ENCODE measurements around the gene RASD2.
"Not testable (repeated sequence)": the region's sequence is repeated elsewhere in the genome, so short reads cannot be mapped to it uniquely, and the experiment has no call there.

The RASD2 gene

DNA sequence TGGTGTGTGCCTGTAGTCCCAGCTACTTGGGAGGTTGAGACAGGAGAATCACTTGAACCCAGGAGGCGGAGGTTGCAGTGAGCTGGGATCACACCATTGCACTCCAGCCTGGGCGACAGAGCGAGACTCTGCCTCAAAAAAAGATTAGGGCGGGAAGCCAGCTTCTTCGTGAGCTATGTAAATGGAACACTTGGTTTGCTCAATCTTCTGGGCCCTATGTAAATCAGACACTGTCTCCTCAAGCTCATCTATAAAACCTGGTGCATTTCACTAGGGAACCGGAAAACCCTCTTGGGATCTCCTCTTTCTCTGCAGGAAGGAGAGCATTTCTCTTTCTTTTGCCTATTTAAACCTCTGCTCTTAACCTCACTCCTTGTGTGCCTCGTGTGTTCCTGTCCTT is 32.8 kb upstream of the RASD2 start:
- H3K4me2 ChIP-seq (ENCODE audit: low read length); H3K9me3 ChIP-seq (replicated peaks; ENCODE audit: low read length); H3K4me3 ChIP-seq (ENCODE audit: low read length); H3K4me1 ChIP-seq (ENCODE audit: control insufficient read depth, insufficient read depth, low read length); H3K36me3 ChIP-seq (ENCODE audit: insufficient read depth, low read length); H3K9ac ChIP-seq (ENCODE audit: low read depth, low read length): not testable (repeated sequence)
- peaks cover 51% of the 10 kb centered on the region for H3K27me3 ChIP-seq (ENCODE audit: control insufficient read depth, insufficient read depth, low read length)

DNA sequence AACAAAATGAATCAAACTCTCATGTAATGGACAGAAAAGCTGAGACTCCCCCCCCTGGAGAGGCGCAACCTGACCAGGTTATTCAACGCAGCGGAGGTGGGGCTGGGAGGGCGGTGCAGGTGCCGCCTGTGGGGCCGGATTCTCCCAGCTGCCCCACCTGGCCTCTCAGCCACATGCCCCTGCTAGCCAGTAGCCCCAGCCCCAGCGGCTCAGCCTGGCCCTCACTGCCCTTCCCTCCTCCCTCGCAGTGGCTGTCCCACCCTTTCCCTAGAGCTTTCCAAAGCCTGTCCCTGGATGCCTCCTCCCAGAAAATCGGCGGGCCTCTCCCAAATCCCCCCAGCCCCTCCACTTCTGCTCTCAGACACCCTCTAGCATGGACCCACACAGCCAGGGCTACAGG is 31.2 kb upstream of the RASD2 start:
- peaks cover 5% of the 10 kb centered on the region for H3K4me1 ChIP-seq (ENCODE audit: control insufficient read depth, insufficient read depth, low read length)
- H3K36me3 ChIP-seq (ENCODE audit: insufficient read depth, low read length), result no peaks in the 10 kb centered on the region
- H3K9ac ChIP-seq (ENCODE audit: low read depth, low read length), result no peak overlapping the region

DNA sequence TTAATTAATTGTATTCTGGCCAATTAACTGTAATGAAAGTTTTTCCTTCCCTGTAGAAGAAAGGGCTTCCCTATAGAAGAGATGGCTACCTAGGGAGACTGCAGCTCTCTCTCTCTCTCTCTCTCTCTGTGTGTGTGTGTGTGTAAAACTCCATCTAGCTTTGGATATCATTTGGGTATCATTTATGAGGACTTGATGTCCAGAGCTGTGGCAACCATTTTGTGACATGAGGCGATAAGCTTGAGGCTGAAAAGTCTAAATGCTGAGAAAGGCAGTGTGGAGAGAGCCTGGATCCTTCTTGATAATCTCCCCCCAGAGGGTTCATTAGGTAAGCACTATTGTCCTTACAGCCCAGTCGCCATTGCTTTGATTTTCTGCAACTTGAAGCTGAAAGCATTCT is 30.7 kb upstream of the RASD2 start:
- Histone ChIP-seq H3K27me3 (ENCODE audit: control insufficient read depth, insufficient read depth, low read length) (peaks cover 45% of the 10 kb centered on the region), H3K4me1 (ENCODE audit: control insufficient read depth, insufficient read depth, low read length) (peaks cover 5% of the 10 kb centered on the region), H3K36me3 (ENCODE audit: insufficient read depth, low read length) (no peaks in the 10 kb centered on the region), H3K4me3 (ENCODE audit: low read length) (no peak overlapping the region), H3K9ac (ENCODE audit: low read depth, low read length) (no peak overlapping the region), H3K4me2 (ENCODE audit: low read length) (no peak overlapping the region), H3K9me3 (replicated peaks; ENCODE audit: low read length) (no peaks in the 10 kb centered on the region)

More for the DNA sequence above, 31.2 kb upstream of the RASD2 start:
- H3K9me3 ChIP-seq (replicated peaks; ENCODE audit: low read length), result no peaks in the 10 kb centered on the region
- H3K4me3 ChIP-seq (ENCODE audit: low read length), result no peak overlapping the region
- H3K4me2 ChIP-seq (ENCODE audit: low read length), result no peak overlapping the region
- peaks cover 49% of the 10 kb centered on the region for H3K27me3 ChIP-seq (ENCODE audit: control insufficient read depth, insufficient read depth, low read length)

DNA sequence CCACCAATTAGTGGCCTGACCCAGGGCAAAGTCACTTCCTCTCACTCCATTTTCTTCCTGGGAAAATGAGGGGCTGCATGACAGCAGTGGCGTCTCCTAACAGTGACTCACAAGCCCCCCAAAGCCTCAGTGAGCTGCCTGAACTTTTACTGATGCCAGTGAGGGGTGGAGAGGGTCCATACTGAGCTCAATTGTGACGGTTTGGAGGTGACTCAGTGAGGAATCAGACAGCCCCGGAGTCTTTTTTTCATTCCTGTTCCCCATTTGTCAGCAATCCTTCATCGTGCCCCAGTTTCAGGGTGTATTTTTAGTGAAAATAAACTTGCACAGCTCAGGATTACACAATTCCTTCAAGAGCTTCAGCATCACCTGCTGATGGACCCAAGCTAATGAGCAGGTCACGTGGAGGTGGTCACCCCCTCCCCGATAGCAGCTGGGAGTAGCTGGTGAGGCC is 30.1 kb upstream of the RASD2 start:
- Histone ChIP-seq H3K4me1 (ENCODE audit: control insufficient read depth, insufficient read depth, low read length) (peaks cover 5% of the 10 kb centered on the region), H3K4me2 (ENCODE audit: low read length) (no peak overlapping the region), H3K4me3 (ENCODE audit: low read length) (no peak overlapping the region), H3K9ac (ENCODE audit: low read depth, low read length) (no peak overlapping the region), H3K36me3 (ENCODE audit: insufficient read depth, low read length) (no peaks in the 10 kb centered on the region), H3K9me3 (replicated peaks; ENCODE audit: low read length) (no peaks in the 10 kb centered on the region), H3K27me3 (ENCODE audit: control insufficient read depth, insufficient read depth, low read length) (peaks cover 39% of the 10 kb centered on the region)

DNA sequence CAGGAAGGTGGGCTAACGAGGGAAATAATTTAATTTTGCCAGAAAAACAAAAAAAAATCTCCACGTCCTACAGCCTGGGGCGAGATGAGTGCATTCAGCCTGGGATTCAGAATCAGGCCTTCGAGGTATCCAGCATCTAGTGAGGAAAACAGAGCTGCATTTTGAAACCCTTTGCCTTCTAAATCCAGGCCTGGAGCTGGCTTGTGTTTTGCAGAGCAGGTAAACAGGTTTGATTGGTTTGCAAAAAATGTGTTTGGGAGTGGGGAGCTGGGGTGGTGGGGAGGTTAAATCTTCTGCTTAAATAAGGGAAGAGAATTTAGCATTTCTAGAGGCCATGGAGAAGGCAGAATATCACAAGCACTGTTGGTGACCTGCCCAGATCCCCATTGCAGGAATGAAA is 29.7 kb upstream of the RASD2 start:
- Histone ChIP-seq H3K27me3 (ENCODE audit: control insufficient read depth, insufficient read depth, low read length) (peaks cover 35% of the 10 kb centered on the region), H3K36me3 (ENCODE audit: insufficient read depth, low read length) (no peaks in the 10 kb centered on the region), H3K9me3 (replicated peaks; ENCODE audit: low read length) (no peaks in the 10 kb centered on the region), H3K9ac (ENCODE audit: low read depth, low read length) (no peak overlapping the region), H3K4me3 (ENCODE audit: low read length) (no peak overlapping the region), H3K4me1 (ENCODE audit: control insufficient read depth, insufficient read depth, low read length) (peaks cover 5% of the 10 kb centered on the region), H3K4me2 (ENCODE audit: low read length) (no peak overlapping the region)

DNA sequence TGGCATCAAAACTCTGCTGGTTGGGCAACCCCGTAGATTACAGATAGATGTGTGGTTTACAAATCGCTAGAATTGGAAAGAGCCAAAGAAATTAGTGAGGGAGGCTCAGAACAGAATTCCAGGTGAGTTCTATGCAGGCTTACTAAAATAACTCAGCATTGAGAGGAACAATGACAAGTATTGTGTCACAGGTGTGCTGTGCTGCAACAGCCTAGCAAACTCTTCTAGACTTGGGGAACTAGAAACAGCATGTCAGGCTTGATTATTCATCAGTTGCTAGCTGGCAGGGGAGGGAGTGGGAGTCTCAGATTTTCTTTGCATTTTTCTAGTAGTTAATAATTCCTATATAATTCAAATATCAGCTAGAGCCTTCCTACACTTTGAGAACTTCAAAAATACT is 26.3 kb upstream of the RASD2 start:
- H3K9ac ChIP-seq (ENCODE audit: low read depth, low read length), result no peak overlapping the region
- peaks cover 12% of the 10 kb centered on the region for H3K4me1 ChIP-seq (ENCODE audit: control insufficient read depth, insufficient read depth, low read length)
- H3K9me3 ChIP-seq (replicated peaks; ENCODE audit: low read length), result no peaks in the 10 kb centered on the region
- H3K4me3 ChIP-seq (ENCODE audit: low read length), result no peak overlapping the region
- H3K4me2 ChIP-seq (ENCODE audit: low read length), result no peak overlapping the region
- no peaks in the 10 kb centered on the region for H3K36me3 ChIP-seq (ENCODE audit: insufficient read depth, low read length)
- H3K27me3 ChIP-seq (ENCODE audit: control insufficient read depth, insufficient read depth, low read length), result peaks cover 41% of the 10 kb centered on the region

DNA sequence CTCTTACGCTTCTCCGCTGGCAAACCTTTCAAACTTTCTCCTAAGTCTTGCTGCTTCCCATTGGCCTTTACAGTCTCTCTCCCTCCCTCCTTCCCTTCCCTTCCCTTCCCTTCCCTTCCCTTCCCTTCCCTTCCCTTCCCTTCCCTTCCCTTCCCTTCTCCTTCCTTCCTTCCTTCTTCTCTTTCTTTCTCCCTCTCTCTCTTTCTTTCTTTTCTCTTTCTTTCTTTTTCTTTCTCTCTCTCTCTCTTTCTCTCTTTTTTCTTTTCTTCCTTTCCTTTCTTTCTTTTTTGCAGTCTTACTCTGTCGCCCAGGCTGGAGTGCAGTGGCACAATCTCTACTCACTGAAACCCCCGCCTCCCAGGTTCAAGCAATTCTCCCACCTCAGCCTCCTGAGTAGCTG is 24.7 kb upstream of the RASD2 start:
- H3K9ac ChIP-seq (ENCODE audit: low read depth, low read length); H3K36me3 ChIP-seq (ENCODE audit: insufficient read depth, low read length); H3K4me3 ChIP-seq (ENCODE audit: low read length); H3K4me2 ChIP-seq (ENCODE audit: low read length); H3K9me3 ChIP-seq (replicated peaks; ENCODE audit: low read length); H3K4me1 ChIP-seq (ENCODE audit: control insufficient read depth, insufficient read depth, low read length): not testable (repeated sequence)
- H3K27me3 ChIP-seq (ENCODE audit: control insufficient read depth, insufficient read depth, low read length), result peaks cover 49% of the 10 kb centered on the region

DNA sequence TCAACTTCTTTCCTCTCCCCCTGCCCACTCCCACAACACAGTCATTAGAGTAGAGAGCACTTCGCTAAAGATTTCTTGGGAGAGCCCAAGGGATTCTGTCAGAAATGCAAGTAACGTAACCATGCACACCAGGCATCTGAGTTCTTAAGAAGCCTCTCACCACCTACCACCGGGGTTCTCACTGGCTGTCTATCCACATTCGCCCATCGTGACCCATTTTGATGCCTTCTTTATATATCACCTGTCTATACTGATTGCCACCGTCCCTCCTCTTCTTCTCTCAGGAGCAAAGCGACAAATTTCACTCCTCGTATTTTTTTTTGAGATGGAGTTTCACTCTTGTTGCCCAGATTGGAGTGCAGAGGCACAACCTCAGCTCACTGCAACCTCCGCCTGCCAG is 23.9 kb upstream of the RASD2 start:
- H3K9ac ChIP-seq (ENCODE audit: low read depth, low read length), result no peak overlapping the region
- H3K4me3 ChIP-seq (ENCODE audit: low read length), result no peak overlapping the region
- H3K4me2 ChIP-seq (ENCODE audit: low read length), result no peak overlapping the region
- H3K27me3 ChIP-seq (ENCODE audit: control insufficient read depth, insufficient read depth, low read length), result peaks cover 48% of the 10 kb centered on the region
- no peaks in the 10 kb centered on the region for H3K9me3 ChIP-seq (replicated peaks; ENCODE audit: low read length)
- peaks cover 7% of the 10 kb centered on the region for H3K4me1 ChIP-seq (ENCODE audit: control insufficient read depth, insufficient read depth, low read length)
- H3K36me3 ChIP-seq (ENCODE audit: insufficient read depth, low read length), result no peaks in the 10 kb centered on the region

DNA sequence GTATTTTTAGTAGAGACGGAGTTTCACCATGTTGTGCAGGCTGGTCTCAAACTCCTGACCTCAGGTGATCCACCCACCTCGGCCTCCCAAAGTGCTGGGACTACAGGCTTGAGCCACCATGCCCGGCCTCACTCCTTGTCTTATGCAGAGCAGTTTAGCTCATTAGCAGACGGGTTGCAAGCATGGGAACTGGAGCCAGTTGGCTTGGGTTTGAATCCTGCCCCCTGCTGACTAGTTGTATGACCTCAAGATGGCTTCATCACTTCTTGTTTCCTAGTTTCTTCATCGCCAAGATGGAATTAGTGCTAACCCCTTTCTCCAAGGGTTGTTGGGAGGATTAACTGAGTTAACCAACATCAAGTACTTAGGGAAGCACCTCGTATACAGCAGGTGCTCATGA is 23.4 kb upstream of the RASD2 start:
- Histone ChIP-seq H3K4me3 (ENCODE audit: low read length) (no peak overlapping the region), H3K4me1 (ENCODE audit: control insufficient read depth, insufficient read depth, low read length) (peaks cover 7% of the 10 kb centered on the region), H3K27me3 (ENCODE audit: control insufficient read depth, insufficient read depth, low read length) (peaks cover 46% of the 10 kb centered on the region), H3K9me3 (replicated peaks; ENCODE audit: low read length) (no peaks in the 10 kb centered on the region), H3K4me2 (ENCODE audit: low read length) (no peak overlapping the region), H3K9ac (ENCODE audit: low read depth, low read length) (no peak overlapping the region), H3K36me3 (ENCODE audit: insufficient read depth, low read length) (no peaks in the 10 kb centered on the region)

DNA sequence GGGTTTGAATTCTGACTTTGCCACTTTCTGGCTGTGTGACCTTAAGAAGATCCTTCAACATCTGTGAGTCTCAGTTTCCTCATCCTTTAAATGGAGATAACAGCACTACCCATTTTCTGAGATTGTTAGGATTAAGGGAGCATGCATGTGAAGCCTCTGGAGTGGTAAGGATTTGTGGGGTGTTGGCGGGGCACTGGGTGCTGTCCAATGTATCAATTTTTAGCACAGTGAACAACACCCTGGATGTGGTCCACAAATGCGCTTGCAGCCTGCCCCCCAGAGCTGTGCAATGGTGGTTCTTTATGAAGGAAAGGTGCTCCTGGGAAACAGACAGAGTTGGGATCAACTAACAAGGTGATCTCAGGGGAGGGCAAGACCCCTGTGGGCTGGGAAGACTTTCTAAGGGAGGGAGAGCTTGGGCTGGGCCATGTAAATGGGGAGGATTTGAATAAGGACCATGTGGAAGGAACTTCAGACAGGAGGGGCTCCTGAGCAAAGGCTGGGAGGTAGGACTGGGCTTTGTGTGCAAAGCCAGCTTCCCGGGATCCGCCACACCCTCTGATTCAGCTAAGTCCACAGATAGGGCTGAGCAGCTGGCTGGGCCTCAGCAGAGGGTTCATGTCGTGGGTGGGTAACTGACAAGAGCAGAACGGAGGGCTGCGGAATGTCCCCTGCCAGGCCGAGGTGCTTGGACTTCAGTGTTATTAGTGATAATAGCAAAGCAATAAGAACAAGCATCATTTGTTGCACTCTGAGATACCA is 22.7 kb upstream of the RASD2 start:
- Histone ChIP-seq H3K4me2 (ENCODE audit: low read length) (peak overlapping the region; percentile 23), H3K4me3 (ENCODE audit: low read length) (no peak overlapping the region), H3K27me3 (ENCODE audit: control insufficient read depth, insufficient read depth, low read length) (peaks cover 44% of the 10 kb centered on the region), H3K4me1 (ENCODE audit: control insufficient read depth, insufficient read depth, low read length) (peaks cover 7% of the 10 kb centered on the region), H3K9me3 (replicated peaks; ENCODE audit: low read length) (no peaks in the 10 kb centered on the region), H3K36me3 (ENCODE audit: insufficient read depth, low read length) (no peaks in the 10 kb centered on the region), H3K9ac (ENCODE audit: low read depth, low read length) (no peak overlapping the region)

DNA sequence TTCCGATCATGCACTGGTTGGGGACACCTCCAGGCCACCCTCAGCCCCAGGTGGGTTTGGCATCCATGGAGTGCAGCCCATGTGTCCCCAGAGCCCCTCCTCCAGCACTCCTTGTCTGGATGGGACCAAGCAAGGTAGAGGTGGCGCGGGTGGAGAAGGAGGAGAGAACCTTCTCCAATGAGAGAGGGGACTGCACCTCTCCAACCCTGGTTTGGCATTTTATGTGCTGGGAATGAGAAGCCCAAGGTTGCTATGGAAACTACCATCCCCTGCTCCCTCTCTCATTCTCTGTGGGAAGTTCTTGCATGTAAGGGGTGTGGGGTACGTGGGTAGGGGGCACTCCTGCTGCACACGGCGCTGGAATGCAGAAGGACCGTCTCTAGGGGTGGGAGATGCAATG is 21.8 kb upstream of the RASD2 start:
- H3K4me1 ChIP-seq (ENCODE audit: control insufficient read depth, insufficient read depth, low read length), result peaks cover 7% of the 10 kb centered on the region
- no peak overlapping the region for H3K4me2 ChIP-seq (ENCODE audit: low read length)
- H3K9me3 ChIP-seq (replicated peaks; ENCODE audit: low read length), result no peaks in the 10 kb centered on the region
- no peak overlapping the region for H3K9ac ChIP-seq (ENCODE audit: low read depth, low read length)
- no peaks in the 10 kb centered on the region for H3K36me3 ChIP-seq (ENCODE audit: insufficient read depth, low read length)
- H3K27me3 ChIP-seq (ENCODE audit: control insufficient read depth, insufficient read depth, low read length), result peaks cover 44% of the 10 kb centered on the region
- no peak overlapping the region for H3K4me3 ChIP-seq (ENCODE audit: low read length)

DNA sequence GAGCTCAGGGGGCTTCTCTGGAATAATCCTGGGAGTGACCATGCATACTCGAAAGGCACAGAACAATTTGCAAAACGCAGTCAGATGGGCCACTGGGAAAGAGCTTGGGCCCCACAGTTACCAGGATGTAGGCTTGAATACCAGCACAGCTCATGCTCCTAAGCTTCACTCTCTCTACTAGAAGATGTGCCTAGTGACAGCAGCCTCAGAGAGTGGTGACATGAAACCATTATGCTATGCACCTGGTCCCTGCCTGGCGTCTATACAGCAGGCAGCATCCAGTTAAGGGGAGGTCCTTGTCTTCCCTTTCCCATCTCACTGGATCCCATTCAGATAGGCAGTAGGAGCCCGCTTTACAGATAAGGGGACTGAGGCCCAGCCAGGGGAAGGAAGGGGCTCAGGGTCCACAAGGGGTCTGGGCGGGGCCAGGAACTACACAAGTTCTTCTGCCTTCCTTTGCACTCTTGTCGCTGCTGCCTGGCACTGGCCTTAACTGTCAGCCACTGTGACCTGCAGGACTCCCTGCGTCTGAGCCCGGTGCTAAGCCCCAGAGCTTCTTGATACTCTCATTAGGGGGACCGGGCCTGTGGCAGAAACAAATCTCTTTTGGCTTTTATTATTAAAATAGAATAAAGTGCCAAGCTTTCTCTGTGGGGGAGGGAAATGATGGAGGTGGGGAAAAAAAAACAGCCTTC is 21.2 kb upstream of the RASD2 start:
- no peaks in the 10 kb centered on the region for H3K36me3 ChIP-seq (ENCODE audit: insufficient read depth, low read length)
- H3K4me2 ChIP-seq (ENCODE audit: low read length), result no peak overlapping the region
- H3K9me3 ChIP-seq (replicated peaks; ENCODE audit: low read length), result no peaks in the 10 kb centered on the region
- H3K4me3 ChIP-seq (ENCODE audit: low read length), result no peak overlapping the region
- H3K27me3 ChIP-seq (ENCODE audit: control insufficient read depth, insufficient read depth, low read length), result peaks cover 40% of the 10 kb centered on the region
- peaks cover 7% of the 10 kb centered on the region for H3K4me1 ChIP-seq (ENCODE audit: control insufficient read depth, insufficient read depth, low read length)
- no peak overlapping the region for H3K9ac ChIP-seq (ENCODE audit: low read depth, low read length)
